Measurements from ENCODE around the gene PSMD1.

PSMD1 gene

DNA sequence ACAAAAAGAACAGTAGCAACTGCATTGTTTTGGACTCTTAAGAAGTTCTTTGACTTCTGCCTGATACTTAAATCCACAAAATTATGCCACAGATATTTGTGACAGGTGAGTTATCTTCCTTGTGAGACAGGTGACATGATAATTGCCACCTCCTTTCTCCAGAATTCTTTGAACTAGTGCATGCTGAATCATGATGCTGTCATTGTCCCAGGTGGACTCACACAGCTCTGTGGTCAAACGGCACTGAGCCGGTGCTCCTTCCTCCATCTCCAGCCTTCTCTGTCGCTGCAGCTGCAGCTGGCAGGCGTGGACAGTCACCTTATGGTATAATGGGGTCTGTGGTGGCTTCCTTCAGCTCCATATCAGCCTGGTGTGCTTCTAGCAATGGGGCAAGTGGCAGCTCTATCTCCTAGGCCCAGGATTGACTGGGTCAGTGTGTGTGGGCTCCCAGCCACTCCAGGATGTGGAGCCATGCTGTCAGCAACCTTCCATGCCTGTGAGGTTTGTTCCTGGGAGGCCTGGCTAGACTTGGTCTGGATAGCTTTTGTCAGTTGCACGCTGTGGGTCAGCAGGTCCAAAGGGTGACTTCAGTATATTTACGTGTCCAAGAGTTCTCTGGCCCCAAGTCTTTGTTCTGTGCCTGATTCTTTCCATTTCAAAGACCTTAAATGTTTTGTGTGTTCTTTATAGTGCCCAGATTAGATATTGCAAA lies 157.4 kb downstream of the PSMD1 start:
- no peak for DNase-seq

DNA sequence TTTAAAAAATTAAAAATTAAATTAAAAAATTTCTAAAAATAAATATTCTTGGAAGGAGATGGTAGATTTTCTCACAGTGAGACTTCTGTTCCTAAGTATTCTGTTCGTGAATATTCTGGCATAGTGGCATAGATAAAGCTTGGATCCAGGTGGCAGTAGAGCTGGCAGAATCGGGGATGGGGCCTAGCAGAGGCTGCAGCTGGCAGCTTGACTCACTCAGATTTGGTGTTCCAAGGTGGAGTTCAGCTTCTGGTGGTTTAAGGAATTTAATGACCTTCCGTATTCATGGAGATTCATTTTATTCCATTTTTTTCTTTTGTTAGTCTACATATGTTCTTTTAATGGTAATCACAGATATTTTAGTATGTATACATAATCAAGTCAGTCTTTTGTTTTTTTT lies 161.7 kb downstream of the PSMD1 start:
- no peak for DNase-seq

DNA sequence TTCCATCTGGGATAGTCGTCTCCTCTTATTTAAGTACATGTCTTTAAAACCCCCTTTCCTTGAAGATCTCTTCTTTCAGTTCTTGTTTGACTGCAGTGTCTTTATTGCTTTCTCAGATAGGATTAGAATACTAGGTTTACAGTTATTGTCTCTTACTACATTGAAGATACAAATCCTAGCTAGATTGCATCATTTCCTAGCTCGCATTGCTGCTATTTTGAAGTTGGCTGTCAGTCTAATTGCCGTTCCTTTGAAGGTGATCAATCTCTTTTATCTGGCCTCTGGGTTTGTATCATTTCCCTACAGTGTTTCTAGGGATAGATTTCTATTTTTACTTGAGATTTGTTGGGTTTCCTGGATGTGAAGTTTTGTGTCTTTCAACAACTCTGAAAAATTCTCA lies 162.6 kb downstream of the PSMD1 start:
- no peak for DNase-seq

DNA sequence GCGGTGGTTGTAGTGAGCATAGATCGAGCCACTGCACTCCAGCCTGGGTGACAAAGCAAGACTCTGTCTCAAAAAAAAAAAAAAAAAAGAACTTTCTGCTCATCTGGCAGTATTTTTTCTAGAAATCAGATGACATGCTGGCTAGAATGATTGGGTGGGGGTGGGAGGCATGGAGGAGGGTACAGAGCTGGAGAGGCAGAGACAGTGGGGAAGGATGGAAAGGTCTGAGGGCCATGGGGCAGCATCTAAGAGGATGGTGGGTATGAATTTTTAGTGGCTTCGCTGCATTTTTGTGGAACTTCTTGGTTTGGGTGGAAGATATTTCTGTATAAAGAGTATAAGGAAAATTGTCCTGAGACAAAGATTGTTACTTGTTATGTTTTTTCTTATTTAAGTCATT lies 165.1 kb downstream of the PSMD1 start:
- DNase-seq: no peak

All from cortex of kidney (tissue), 1 donor.